DOHH2 (cell line): Measurements from ENCODE around the gene CHST3.

Source experiments
- H3F3A ChIP-seq: fragments of 200-600 bp; sonication (generic), shearing (Covaris generic); 2 replicates; pipeline ENCODE4 v1.6.0; 2016; ENCODE audit warnings: antibody characterized with exemption, mild to moderate bottlenecking; ENCODE audit not compliant: control insufficient read depth, insufficient read depth
- H3K27ac ChIP-seq: fragments of 200-600 bp; sonication (generic); 2 replicates; pipeline ENCODE4 v1.5.1; 2014; ENCODE audit warnings: low read depth, mild to moderate bottlenecking, low read length, moderate library complexity
- H3K27me3 ChIP-seq: fragments of 200-600 bp; sonication (generic); 2 replicates; pipeline ENCODE4 v1.6.1; 2014; ENCODE audit warnings: mild to moderate bottlenecking, low read length, mixed read lengths; ENCODE audit not compliant: control insufficient read depth
- H3K36me3 ChIP-seq: fragments of 200-600 bp; sonication (generic); 2 replicates; pipeline ENCODE4 v1.6.1; 2014; ENCODE audit warnings: mild to moderate bottlenecking, low read length, moderate library complexity, mixed read lengths; ENCODE audit not compliant: control insufficient read depth
- H3K4me1 ChIP-seq: fragments of 200-600 bp; sonication (generic); 2 replicates; pipeline ENCODE4 v1.6.1; 2014; ENCODE audit warnings: mild to moderate bottlenecking, low read length, mixed read lengths; ENCODE audit not compliant: control insufficient read depth
- H3K4me2 ChIP-seq: fragments of 200-600 bp; sonication (generic); 2 replicates; pipeline ENCODE4 v1.6.0; 2014; ENCODE audit warnings: mild to moderate bottlenecking, low read length, moderate library complexity
- H3K4me3 ChIP-seq: fragments of 200-600 bp; sonication (generic); 2 replicates; pipeline ENCODE4 v1.5.1; 2014; ENCODE audit warnings: mild to moderate bottlenecking, low read length, mixed read lengths
- H3K79me2 ChIP-seq: fragments of 200-600 bp; sonication (generic); 2 replicates; pipeline ENCODE4 v1.6.1; 2014; ENCODE audit warnings: mild to moderate bottlenecking, low read length, mixed read lengths; ENCODE audit not compliant: control insufficient read depth
- H3K9me2 ChIP-seq: fragments of 200-600 bp; sonication (generic); replicated peaks from 2 replicates; pipeline ENCODE4 v1.6.1; 2014; ENCODE audit warnings: mild to moderate bottlenecking, low read length, mixed read lengths; ENCODE audit not compliant: control insufficient read depth
- H3K9me3 ChIP-seq: fragments of 200-600 bp; sonication (generic); 2 replicates; pipeline ENCODE4 v1.6.1; 2014; ENCODE audit warnings: antibody characterized with exemption, low read length, mixed read lengths; ENCODE audit not compliant: control insufficient read depth, insufficient read depth
- H4K20me1 ChIP-seq: fragments of 200-600 bp; sonication (generic); 2 replicates; pipeline ENCODE4 v1.6.0; 2014; ENCODE audit warnings: low read depth, mild to moderate bottlenecking, antibody characterized with exemption, low read length, moderate library complexity; ENCODE audit not compliant: control insufficient read depth, insufficient read depth
- EZH2phosphoT487 ChIP-seq: fragments of 200-600 bp; sonication (generic); IDR thresholded peaks from 2 replicates; pipeline ENCODE4 v1.6.1; 2017; ENCODE audit warnings: borderline replicate concordance, mild to moderate bottlenecking, antibody characterized with exemption, low read length, moderate library complexity, mixed read lengths
- TF ChIP-seq, protein P1 (sequence below): fragments of 200-600 bp; sonication (generic); IDR thresholded peaks from one replicate; pipeline ENCODE4 v1.5.1; 2014; ENCODE audit warnings: antibody characterized with exemption, mild to moderate bottlenecking, low read depth, low read length; ENCODE audit not compliant: poor library complexity, severe bottlenecking

Gene CHST3

DNA sequence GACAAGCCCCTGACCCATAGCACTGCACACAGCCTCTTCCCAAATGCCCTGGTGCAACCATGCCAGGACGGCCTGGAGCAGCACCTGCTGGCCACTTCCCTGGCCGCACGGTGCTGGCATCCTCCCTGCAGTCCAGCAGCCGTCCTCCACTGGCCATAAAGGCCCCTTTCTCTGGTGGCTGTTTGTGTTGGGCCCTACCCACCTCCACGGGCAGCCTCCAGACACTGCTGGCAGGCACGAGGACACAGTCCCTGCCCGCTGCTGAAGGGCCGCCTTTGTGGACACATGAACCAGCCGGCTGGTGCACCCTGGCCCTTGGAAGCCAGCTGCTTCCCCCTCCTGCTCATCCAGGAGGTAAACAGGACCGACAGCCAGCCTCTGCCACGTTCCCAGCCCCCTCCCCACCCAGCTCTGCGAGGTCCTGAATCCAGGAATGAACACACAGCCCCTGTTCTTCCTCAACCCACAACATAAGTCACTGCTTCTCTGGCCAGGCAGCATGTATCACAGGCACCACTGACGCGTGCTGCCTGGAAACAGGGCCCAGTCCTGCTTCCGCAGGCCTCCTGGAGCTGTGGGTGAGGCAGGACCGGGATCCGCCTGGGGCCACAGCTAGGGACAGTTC, 80.3 kb downstream of the CHST3 start:
- H3K4me1 ChIP-seq: no peaks in the 10 kb centered on the region
- H4K20me1 ChIP-seq: no peaks in the 10 kb centered on the region
- H3F3A ChIP-seq: no peaks in the 10 kb centered on the region
- no peaks in the 10 kb centered on the region for H3K36me3 ChIP-seq
- no peak overlapping the region for H3K4me2 ChIP-seq
- H3K4me3 ChIP-seq: no peak overlapping the region
- no peaks in the 10 kb centered on the region for H3K9me2 ChIP-seq
- H3K79me2 ChIP-seq: no peaks in the 10 kb centered on the region
- H3K27me3 ChIP-seq: no peaks in the 10 kb centered on the region
- H3K27ac ChIP-seq: no peak overlapping the region
- no peaks in the 10 kb centered on the region for H3K9me3 ChIP-seq
- TF ChIP-seq EZH2phosphoT487: no peak
- TF ChIP-seq, protein P1, sequence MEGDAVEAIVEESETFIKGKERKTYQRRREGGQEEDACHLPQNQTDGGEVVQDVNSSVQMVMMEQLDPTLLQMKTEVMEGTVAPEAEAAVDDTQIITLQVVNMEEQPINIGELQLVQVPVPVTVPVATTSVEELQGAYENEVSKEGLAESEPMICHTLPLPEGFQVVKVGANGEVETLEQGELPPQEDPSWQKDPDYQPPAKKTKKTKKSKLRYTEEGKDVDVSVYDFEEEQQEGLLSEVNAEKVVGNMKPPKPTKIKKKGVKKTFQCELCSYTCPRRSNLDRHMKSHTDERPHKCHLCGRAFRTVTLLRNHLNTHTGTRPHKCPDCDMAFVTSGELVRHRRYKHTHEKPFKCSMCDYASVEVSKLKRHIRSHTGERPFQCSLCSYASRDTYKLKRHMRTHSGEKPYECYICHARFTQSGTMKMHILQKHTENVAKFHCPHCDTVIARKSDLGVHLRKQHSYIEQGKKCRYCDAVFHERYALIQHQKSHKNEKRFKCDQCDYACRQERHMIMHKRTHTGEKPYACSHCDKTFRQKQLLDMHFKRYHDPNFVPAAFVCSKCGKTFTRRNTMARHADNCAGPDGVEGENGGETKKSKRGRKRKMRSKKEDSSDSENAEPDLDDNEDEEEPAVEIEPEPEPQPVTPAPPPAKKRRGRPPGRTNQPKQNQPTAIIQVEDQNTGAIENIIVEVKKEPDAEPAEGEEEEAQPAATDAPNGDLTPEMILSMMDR: no peak

DNA sequence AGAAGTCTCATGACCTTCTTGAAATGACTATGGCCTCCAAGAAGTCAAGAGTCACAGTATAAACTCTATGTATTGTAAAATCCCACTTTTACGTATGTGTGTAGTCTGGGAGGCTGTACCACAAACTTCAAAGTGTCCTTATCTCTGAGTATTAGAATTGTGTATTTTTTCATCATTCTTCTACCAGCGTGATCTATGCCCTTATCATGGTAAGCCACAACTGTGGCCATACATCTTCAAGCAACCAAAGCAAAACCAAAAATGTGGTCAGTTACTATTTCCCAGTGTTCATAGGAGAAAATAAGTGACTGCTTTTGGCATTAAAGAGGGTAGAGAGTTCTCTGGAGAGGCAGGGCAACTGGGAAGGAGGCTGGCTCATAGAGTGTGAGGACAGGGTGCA, 81.4 kb downstream of the CHST3 start:
- no peak overlapping the region for H3K27ac ChIP-seq
- H3K79me2 ChIP-seq: no peaks in the 10 kb centered on the region
- no peaks in the 10 kb centered on the region for H4K20me1 ChIP-seq
- TF ChIP-seq, protein P1: no peak
- TF ChIP-seq EZH2phosphoT487: no peak
- no peak overlapping the region for H3K4me2 ChIP-seq
- H3K27me3 ChIP-seq: no peaks in the 10 kb centered on the region
- H3F3A ChIP-seq: no peaks in the 10 kb centered on the region
- H3K36me3 ChIP-seq: no peaks in the 10 kb centered on the region
- no peaks in the 10 kb centered on the region for H3K9me3 ChIP-seq
- H3K4me3 ChIP-seq: no peak overlapping the region
- H3K9me2 ChIP-seq: no peaks in the 10 kb centered on the region
- no peaks in the 10 kb centered on the region for H3K4me1 ChIP-seq

DNA sequence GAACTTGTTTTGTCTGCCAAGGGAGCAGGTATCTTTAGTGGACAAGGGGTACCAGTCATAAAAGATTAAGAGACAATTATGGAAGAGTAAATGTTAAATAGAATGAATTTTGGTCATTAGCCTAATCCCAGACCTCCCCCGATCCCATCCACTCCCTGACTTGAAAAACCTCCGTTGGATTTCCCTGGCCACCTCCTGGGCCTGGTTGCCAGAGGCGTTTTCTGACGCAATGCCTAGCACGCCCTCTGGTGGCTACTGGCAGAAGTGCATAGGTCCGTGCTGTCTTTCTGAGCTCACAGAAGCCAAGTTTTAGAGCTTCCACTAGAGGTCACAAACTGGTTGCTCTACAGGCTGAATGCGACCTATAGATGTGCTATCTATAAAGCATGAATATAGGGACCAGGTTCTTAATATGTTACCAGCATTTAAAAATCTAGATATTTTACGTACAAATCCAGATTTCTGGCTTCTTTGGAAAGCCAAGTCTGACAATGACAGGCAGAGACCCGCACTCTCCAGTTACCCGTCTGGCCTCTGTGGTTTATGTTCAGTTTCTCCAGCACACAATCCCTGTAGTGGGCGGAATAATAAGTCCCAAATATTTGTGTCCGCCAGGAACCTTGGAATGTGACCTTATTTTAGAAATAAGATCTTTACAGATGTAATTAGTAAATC, 84.4 kb downstream of the CHST3 start:
- Histone ChIP-seq H3K36me3 (no peaks in the 10 kb centered on the region), H3K27me3 (peaks cover 3% of the 10 kb centered on the region; the same call in 1 of the 2 replicates), H4K20me1 (no peaks in the 10 kb centered on the region), H3K4me3 (no peak overlapping the region), H3K79me2 (no peaks in the 10 kb centered on the region), H3F3A (no peaks in the 10 kb centered on the region), H3K4me1 (no peaks in the 10 kb centered on the region), H3K27ac (no peak overlapping the region), H3K9me2 (no peaks in the 10 kb centered on the region), H3K9me3 (no peaks in the 10 kb centered on the region), H3K4me2 (no peak overlapping the region)
- TF ChIP-seq EZH2phosphoT487: no peak
- TF ChIP-seq, protein P1: peak; percentile 100
